HEK293 (cell line): ENCODE results near the gene CCDC102B.

Experiments
- CTCF ChIA-PET: fragments of 350-600 bp; formaldehyde crosslinking; extraction: SDS; loops from one replicate; lab custom pipeline; 2021; ENCODE audit warnings: antibody characterized with exemption; lab: Yijun Ruan, JAX
- POLR2A ChIA-PET: fragments of 300-600 bp; formaldehyde crosslinking; extraction: SDS; loops from one replicate; lab custom pipeline; 2020; ENCODE audit warnings: antibody characterized with exemption, inconsistent platforms; lab: Yijun Ruan, JAX
- H3K27ac ChIP-seq: fragments of 200-500 bp; sonication (Bioruptor generic); 2 replicates; pipeline ENCODE4 v1.5.1; 2014; ENCODE audit warnings: low read depth, low read length, control low read depth, inconsistent platforms; ENCODE audit errors: extremely low read depth
- H3K36me3 ChIP-seq, 2 experiments: fragments of 200-500 bp in 1 of 2; sonication (Bioruptor generic) in 1 of 2; 1 replicate in 1 of 2; 2 replicates in 1 of 2; pipeline ENCODE4 v1.5.1; 2014 to 2017; ENCODE audit warnings: inconsistent platforms in 2 of 2, low read length in 2 of 2; ENCODE audit not compliant: control insufficient read depth in 2 of 2, insufficient read depth in 1 of 2
- H3K4me1 ChIP-seq: fragments of 200-500 bp; sonication (Bioruptor generic); 2 replicates; pipeline ENCODE4 v1.5.1; 2014; ENCODE audit warnings: mild to moderate bottlenecking, low read length, inconsistent platforms; ENCODE audit not compliant: control insufficient read depth, insufficient read depth
- H3K4me3 ChIP-seq: 2 replicates; pipeline ENCODE4 v1.5.1; 2011; ENCODE audit warnings: low read depth, mild to moderate bottlenecking, control low read depth, low read length, moderate library complexity
- H3K9me3 ChIP-seq: fragments of 200-500 bp; sonication (Bioruptor generic); 2 replicates; pipeline ENCODE4 v1.5.1; 2014; ENCODE audit warnings: low read depth, low read length, inconsistent platforms; ENCODE audit not compliant: control insufficient read depth, insufficient read depth
- IKZF3 ChIP-seq: fragments of 450-650 bp; IDR thresholded peaks from 2 replicates; pipeline ENCODE4 v1.5.0; 2018; ENCODE audit warnings: missing biosample characterization, mild to moderate bottlenecking, missing genetic modification characterization, moderate library complexity
- TCF7L2 ChIP-seq: IDR thresholded peaks from 2 replicates; pipeline ENCODE4 v1.6.1; 2011; ENCODE audit warnings: low read depth, mild to moderate bottlenecking, inconsistent platforms, low read length, moderate library complexity, borderline replicate concordance
- ZBTB8A ChIP-seq: fragments of 450-650 bp; formaldehyde crosslinking; IDR thresholded peaks from 2 replicates; pipeline ENCODE4 v1.5.1; 2016; ENCODE audit warnings: missing biosample characterization, missing genetic modification characterization
- ZNF280D ChIP-seq: fragments of 450-650 bp; formaldehyde crosslinking; IDR thresholded peaks from 2 replicates; pipeline ENCODE4 v1.5.1; 2016; ENCODE audit warnings: missing biosample characterization, missing genetic modification characterization
- ZNF292 ChIP-seq: fragments of 450-650 bp; formaldehyde crosslinking; IDR thresholded peaks from 2 replicates; pipeline ENCODE4 v1.5.1; 2016; ENCODE audit warnings: low read depth, missing biosample characterization, missing genetic modification characterization, borderline replicate concordance
- ZNF501 ChIP-seq: fragments of 450-650 bp; formaldehyde crosslinking; IDR thresholded peaks from 2 replicates; pipeline ENCODE4 v1.5.1; 2016; ENCODE audit warnings: missing biosample characterization, missing genetic modification characterization
- ZNF549 ChIP-seq: fragments of 450-650 bp; IDR thresholded peaks from 2 replicates; pipeline ENCODE4 v1.5.1; 2018; ENCODE audit warnings: missing biosample characterization, missing genetic modification characterization, mild to moderate bottlenecking, inconsistent platforms, moderate library complexity
- ZNF555 ChIP-seq: fragments of 450-650 bp; formaldehyde crosslinking; conservative IDR thresholded peaks from 2 replicates; pipeline ENCODE4 v1.5.1; 2017; ENCODE audit warnings: missing biosample characterization, mild to moderate bottlenecking, missing genetic modification characterization, inconsistent platforms
- ZNF561 ChIP-seq: fragments of 450-650 bp; IDR thresholded peaks from 2 replicates; pipeline ENCODE4 v1.5.1; 2018; ENCODE audit warnings: missing biosample characterization, missing genetic modification characterization, borderline replicate concordance
- ZNF792 ChIP-seq: fragments of 450-650 bp; formaldehyde crosslinking; IDR thresholded peaks from 2 replicates; pipeline ENCODE4 v1.5.1; 2016; ENCODE audit warnings: missing biosample characterization, missing genetic modification characterization
- ZSCAN16 ChIP-seq: fragments of 450-650 bp; formaldehyde crosslinking; IDR thresholded peaks from 2 replicates; pipeline ENCODE4 v1.5.1; 2016; ENCODE audit warnings: missing biosample characterization, missing genetic modification characterization
- TF ChIP-seq, protein P1 (sequence below): fragments of 450-650 bp; formaldehyde crosslinking; IDR thresholded peaks from 2 replicates; pipeline ENCODE4 v1.5.1; 2016; ENCODE audit warnings: missing biosample characterization, missing genetic modification characterization, low read depth
- TF ChIP-seq, protein P2 (sequence below): fragments of 450-650 bp; formaldehyde crosslinking; IDR thresholded peaks from 2 replicates; pipeline ENCODE4 v1.5.1; 2017; ENCODE audit warnings: missing biosample characterization, missing genetic modification characterization

CCDC102B gene

DNA sequence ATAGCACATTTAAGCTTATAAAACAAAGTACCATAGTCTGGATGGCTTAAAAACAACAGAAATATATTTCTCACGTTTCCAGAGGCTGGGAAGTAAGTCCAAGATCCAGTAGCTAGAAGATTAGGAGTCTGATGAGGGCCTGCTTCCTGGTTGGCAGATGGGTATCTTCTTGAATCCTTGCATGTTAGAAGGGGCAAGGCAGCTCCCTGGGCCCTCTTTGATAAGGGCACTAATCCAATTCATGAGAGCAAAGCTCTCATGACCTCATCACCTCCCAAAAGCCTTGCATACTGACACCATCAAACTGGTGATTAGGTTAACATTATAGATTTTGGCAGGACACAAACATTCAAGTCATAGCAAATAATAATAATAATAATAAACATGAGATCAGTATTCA is 146.4 kb downstream of the CCDC102B start:
- Histone ChIP-seq H3K9me3 (no peaks in the 10 kb centered on the region), H3K36me3 (no peaks in the 10 kb centered on the region), H3K27ac (no peak overlapping the region), H3K4me1 (no peaks in the 10 kb centered on the region), H3K4me3 (no peak overlapping the region)
- TF ChIP-seq TCF7L2 (no peak), IKZF3 (tag by site-specific recombination) (no peak), ZNF280D (tag by site-specific recombination) (no peak), ZNF555 (tag by site-specific recombination) (no peak), ZBTB8A (tag by site-specific recombination) (no peak)
- TF ChIP-seq, protein P1, sequence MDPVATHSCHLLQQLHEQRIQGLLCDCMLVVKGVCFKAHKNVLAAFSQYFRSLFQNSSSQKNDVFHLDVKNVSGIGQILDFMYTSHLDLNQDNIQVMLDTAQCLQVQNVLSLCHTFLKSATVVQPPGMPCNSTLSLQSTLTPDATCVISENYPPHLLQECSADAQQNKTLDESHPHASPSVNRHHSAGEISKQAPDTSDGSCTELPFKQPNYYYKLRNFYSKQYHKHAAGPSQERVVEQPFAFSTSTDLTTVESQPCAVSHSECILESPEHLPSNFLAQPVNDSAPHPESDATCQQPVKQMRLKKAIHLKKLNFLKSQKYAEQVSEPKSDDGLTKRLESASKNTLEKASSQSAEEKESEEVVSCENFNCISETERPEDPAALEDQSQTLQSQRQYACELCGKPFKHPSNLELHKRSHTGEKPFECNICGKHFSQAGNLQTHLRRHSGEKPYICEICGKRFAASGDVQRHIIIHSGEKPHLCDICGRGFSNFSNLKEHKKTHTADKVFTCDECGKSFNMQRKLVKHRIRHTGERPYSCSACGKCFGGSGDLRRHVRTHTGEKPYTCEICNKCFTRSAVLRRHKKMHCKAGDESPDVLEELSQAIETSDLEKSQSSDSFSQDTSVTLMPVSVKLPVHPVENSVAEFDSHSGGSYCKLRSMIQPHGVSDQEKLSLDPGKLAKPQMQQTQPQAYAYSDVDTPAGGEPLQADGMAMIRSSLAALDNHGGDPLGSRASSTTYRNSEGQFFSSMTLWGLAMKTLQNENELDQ (tag by site-specific recombination) = no peak
- POLR2A ChIA-PET = no interaction called here
- CTCF ChIA-PET = no interaction called here

DNA sequence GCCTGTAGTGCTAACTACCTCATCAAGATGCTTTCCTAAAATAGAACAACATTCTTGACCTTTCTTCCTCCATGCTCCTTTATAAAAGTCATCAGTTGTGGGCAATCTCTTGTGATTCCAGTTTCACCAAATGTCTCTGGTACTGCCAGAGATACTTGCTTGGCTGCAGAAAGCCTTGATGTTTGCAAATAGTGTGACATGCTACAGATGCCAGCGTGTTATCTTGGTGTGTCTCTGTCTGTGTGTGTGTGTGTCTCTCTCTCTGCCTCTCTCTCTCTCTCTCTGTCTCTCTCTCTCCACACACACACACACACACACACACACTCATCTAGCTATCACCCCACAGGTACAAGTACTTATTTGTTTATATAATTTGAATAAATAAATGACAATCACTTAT is 146.9 kb downstream of the CCDC102B start:
- H3K9me3 ChIP-seq = no peaks in the 10 kb centered on the region
- no peak overlapping the region for H3K4me3 ChIP-seq
- ChIA-PET POLR2A (no interaction called here), CTCF (no interaction called here)
- H3K27ac ChIP-seq = no peak overlapping the region
- no peak for TF ChIP-seq ZNF549 (tag by site-specific recombination)
- no peak for TF ChIP-seq ZSCAN16 (tag by site-specific recombination)
- TF ChIP-seq ZNF561 = no peak
- no peak for TF ChIP-seq ZNF292 (tag by site-specific recombination)
- TF ChIP-seq ZNF280D (tag by site-specific recombination) = no peak
- TF ChIP-seq, protein P2, sequence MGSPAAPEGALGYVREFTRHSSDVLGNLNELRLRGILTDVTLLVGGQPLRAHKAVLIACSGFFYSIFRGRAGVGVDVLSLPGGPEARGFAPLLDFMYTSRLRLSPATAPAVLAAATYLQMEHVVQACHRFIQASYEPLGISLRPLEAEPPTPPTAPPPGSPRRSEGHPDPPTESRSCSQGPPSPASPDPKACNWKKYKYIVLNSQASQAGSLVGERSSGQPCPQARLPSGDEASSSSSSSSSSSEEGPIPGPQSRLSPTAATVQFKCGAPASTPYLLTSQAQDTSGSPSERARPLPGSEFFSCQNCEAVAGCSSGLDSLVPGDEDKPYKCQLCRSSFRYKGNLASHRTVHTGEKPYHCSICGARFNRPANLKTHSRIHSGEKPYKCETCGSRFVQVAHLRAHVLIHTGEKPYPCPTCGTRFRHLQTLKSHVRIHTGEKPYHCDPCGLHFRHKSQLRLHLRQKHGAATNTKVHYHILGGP (tag by site-specific recombination) = no peak
- no peak for TF ChIP-seq ZNF792 (tag by site-specific recombination)
- TF ChIP-seq ZNF501 (tag by site-specific recombination) = no peak
- no peaks in the 10 kb centered on the region for H3K36me3 ChIP-seq
- no peaks in the 10 kb centered on the region for H3K4me1 ChIP-seq
